Stimulated activated CD8-positive, alpha-beta memory T cell treated with anti-CD3 and anti-CD28 coated beads, Interleukin-2, amount 100 ng/mL, for 48 hours (primary cell): ENCODE data around the gene SP140.
"Not testable (repeated sequence)": the region's sequence is repeated elsewhere in the genome, so short reads cannot be mapped to it uniquely, and the experiment has no call there.

Experiments
- DNase-seq, 2 donors: peaks; one replicate each; pipeline ENCODE4 v3.0.0-alpha.2; 2020; ENCODE audit warnings: low read depth in 2 of 2

The SP140 gene

GRCh38 chr2:230326453-230327417 is 101.2 kb downstream of the SP140 start, which contains the start of gene SP140L:
TSS of gene SP140L (plus strand) at chr2:230327193. CDS start at chr2:230327270, 77 bp downstream.
- DNase-seq, result peak; percentile 68 to 72

DNA sequence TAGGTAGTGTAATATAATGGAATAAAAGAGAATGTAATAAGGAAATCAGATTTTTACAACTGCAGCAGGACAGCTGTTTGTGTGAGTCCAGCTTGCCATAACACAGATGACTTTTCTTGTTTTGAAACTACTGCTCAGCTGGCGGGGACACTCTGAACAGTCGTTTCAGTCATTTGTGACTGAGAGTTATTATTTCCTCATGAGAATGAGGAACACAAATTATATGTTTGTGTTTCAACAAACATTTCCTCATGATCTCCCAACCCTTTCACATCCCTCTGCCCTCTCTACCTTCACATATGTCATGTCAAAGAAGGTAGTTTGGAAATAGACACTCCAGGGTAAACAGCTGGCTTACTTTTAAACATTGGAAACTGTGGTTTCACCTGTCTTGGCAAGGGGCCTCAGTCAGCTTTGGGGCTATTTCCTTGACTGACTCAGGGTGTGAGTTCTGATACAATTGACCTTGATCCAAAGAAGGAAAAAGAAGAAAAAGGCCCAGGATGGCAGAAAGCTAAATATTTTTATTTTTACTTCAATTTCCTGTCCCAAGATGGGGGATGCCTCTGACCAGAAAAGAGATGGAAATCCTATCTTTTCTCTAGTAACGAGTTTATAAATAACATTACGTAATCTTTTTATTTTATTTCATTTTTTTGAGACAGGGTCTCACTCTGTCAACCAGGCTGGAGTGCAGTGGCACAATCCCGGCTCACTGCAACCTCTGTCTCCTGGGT is 102.0 kb downstream of the SP140 start:
- DNase-seq, result no peak

DNA sequence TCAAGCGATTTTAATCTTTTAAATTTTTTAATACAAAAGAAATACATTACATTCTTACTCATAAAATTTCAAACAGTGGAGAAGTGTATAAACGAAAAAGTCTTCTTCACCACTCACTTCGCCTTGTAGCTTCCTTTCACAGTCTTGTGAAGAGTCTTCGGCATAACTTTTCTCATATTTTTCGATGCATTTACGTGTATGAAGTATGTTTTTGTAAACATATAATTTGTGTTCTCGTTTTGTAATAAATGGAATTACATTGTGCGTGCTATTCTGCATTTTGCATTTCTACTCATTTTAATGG is 102.6 kb downstream of the SP140 start:
- no peak for DNase-seq

DNA sequence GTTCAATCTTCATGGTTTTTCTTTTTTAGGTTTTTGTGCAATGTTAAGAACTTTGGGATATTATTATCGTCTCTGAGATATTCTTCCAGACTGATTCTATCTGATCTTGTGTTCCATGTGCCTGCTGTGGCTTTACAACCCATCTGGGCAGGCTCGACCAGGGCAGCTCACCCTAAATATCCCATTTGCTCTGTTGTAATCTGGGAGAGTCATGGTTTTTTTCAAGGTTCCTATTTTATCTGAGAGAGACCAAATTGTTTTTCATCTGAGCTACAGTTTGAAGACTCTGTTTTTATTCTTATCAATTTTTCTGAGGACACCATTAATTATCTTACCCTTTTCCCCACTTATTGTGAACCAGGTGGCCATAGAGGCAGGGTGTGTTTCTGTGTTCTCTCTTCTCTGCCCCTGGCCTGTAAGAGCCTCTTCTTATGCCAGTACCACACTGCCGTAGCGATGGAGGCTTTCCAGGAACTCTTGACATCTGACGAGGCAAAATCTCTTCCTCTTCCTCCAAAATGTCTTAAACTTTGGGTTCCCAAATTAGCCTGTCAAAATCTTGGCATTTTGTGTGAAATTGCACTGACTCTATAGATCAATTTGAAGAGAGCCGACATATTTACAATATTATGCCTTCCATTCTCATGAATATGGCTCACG is 104.5 kb downstream of the SP140 start:
- no peak for DNase-seq

GRCh38 chr2:230330725-230331124 is 105.2 kb downstream of the SP140 start:
- DNase-seq, result no peak

DNA sequence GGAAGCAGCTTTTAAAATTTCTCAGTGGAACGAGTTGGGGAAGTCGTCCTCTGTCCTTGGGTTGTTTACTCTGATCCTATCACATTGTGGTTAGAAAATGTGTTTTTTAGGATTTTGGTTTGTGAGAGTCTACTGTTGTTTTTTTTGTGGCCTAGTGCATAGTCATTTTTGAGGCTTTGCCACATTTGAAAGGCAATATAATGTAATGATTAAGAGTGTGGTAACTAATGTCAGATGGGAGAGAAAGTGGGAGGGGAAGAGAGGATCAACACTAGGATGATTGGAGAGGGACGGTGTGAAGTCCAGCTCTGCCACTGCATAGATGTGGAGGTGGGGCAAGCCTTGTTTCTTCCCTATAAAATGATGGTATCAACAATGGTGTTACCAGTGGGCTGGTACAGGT is 109.9 kb downstream of the SP140 start:
- no peak for DNase-seq

DNA sequence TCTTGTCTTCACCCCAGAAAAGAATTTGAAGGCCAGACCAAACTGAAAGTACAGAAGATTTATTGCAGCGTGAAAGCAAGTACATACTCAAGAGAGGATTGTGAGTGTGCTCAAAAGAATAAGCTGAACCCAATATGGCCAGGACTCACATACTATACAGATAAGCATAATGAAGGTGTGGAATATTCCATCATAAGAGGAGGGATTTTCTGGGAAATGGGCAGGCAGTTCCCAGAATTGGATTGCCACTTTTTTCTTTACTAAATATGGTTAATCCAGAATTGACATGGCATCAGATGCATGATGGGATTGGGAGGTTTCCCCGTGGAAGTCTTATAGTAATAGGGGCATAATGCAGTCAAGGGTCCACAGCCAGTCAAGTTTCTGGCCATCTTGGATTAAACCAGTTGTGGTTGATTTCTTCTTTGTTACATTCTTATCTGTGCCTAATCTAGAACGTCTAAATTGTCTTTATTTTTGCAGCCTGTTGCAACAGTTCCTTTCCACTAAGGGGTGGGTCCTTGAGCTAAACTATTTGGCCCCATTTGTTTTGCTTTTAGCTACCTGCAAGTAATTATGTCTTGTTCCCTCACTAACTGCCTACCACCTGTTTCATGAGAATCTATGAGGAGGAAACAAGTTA is 110.4 kb downstream of the SP140 start:
- no peak for DNase-seq

DNA sequence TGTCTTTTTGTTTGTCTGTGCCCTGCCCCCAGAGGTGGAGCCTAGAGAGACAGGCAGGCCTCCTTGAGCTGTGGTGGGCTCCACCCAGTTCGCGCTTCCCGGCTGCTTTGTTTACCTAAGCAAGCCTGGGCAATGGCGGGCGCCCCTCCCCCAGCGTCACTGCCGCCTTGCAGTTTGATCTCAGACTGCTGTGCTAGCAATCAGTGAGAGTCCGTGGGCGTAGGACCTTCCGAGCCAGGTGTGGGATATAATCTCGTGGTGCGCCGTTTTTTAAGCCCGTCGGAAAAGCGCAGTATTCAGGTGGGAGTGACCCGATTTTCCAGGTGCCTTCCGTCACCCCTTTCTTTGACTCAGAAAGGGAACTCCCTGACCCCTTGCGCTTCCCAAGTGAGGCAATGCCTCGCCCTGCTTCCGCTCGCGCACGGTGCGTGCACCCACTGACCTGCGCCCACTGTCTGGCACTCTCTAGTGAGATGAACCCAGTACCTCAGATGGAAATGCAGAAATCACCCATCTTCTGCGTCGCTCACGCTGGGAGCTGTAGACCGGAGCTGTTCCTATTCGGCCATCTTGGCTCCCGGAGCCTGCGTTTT is 116.5 kb downstream of the SP140 start:
- not testable (repeated sequence) for DNase-seq

DNA sequence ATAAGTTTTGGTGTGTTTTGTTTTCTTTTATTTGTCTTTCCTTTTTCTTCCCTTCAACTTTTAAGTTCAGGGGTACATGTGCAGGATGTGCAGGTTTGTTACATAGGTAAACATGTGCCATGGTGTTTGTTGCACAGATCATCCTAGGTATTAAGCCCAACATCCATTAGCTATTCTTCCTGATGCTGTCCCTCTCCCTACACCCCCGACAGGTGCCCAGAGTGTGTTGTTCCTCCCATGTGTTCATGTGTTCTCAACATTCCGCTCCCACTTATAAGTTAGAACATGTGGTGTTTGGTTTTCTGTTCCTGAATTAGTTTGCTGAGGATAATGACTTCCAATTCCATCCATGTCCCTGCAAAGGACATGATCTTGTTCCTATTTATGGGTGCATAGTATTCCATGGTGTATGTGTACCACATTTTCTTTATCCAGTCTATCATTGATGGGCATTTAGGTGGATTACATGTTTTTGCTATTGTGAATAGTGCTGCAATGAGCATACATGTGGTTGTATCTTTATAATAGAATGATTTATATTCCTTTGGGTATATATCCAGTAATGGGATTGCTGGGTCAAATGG is 117.6 kb downstream of the SP140 start:
- not testable (repeated sequence) for DNase-seq

DNA sequence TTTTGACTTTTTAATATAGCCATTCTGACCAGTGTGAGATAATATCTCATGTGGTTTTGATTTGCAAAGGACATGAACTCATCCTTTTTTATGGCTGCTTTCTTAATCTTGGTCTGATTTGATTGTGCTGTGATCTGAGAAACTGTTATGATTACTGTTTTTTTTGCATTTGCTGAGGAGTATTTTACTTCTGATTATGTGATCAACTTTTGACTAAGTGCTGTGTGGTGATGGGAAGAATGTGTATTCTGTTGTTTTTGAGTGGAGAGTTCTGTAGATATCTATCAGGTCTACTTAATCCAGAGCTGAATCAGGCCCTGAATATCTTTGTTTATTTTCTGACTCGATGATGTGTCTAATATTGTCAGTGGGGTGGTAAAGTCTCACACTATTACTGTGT is 118.2 kb downstream of the SP140 start:
- DNase-seq, result no peak

GRCh38 chr2:230346465-230346864 is 120.9 kb downstream of the SP140 start:
- no peak for DNase-seq

DNA sequence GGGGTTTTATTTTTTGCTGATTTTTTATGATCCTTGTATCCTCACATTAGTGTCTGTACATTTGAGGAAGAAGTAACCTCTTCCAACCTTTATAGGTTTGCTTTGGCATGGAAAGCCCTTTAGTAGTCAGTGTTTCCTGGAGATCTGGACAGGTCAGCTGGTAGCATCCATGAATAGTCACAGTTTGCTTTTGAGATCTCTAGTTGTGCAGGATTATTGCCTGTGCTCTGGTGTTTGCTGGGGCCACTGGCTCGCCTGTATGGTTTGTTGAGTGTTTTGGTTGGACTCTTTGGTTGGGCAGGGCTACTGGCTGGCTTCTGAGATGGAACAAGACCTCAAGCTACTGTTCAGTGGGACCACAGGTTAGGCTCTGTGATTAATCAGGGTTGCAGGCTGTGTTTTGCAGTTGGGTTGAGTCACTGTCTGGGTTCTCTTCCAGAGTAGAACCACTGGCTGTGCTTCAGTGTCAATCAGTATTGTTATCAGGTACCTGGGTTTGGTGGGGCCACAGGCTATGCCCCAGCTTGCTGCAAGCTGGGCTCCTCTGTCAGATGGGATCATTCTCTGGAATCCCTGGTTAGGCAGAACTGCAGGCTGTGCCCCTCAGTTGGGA is 121.5 kb downstream of the SP140 start:
- no peak for DNase-seq

DNA sequence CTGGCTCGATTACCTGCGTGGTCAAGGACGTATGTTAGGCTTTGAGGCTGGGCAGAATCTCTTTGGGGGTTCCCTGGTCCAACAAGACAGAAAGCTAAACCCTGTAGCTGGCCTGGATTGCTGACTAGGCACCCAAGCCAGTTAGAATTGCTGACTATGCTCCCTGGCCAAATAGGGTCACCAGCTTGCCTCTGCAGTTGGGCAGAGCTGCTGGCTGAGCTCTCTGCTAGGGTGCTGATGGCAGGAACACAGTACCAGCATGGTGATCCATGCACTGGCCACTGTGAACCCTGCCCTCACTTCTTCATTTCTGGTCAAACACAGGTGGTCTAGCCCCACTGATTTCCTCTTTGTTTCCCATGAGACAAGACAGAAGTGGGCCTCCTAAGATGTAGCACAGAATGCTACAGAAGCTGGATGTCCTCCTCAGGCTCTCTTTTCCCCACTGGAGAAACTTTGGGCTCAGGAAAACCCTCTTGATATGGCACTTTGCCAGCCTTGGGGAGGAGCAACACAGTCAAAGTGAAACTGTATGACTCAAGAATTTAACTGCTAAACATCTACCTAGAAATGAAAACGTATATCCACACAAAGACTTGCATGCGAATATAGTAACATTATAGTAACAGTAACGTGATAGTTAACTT is 122.2 kb downstream of the SP140 start:
- DNase-seq, result no peak

GRCh38 chr2:230348787-230349186 is 123.3 kb downstream of the SP140 start:
- DNase-seq, result no peak

GRCh38 chr2:230356084-230356483 is 130.5 kb downstream of the SP140 start:
- DNase-seq, result no peak

DNA sequence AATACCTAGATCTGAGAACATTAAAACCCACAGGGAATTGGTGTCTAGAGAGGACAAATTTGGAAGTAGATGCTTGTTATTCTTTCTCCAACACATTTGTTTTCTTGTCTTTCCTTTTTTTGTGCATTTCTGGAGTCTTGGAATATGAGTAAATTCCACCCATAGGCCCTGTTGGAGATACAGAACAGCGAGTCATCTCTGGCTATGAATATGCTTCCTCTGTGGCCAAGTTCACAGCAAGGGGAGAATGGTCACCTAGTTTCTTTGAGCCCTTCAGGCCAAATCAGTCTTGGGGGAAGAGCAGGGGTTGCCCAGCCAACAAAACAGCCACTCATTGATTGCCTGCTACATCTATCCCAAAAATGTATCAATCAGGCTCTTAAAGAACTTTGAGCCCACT is 132.8 kb downstream of the SP140 start:
- no peak for DNase-seq

DNA sequence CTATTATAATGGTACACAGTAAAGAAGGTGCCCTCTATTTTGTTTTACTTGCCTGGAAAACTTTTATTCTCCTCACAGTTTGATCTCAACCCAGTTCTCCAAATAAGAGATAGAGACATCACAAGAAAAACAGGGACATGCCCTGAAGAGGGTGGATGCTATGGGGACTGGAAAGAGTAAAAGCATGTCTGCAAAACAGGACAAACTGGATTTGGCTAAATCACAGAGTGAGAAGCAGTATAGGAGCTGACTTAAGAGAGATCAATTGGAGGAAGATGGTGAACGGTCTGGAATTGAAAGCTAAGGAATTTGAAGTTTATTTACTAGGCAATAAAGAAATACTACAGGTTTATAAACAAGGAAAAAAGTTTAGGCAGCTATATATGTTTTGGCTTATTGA is 134.5 kb downstream of the SP140 start:
- no peak for DNase-seq

GRCh38 chr2:230362030-230362691 is 136.6 kb downstream of the SP140 start:
- DNase-seq, result no peak
